MCF 10A (cell line): ENCODE data around the gene HPSE. TPM values are rescaled to one million over a fixed set of nuclear protein-coding genes. Genes with fewer than 3 reads are reported as not detected.
"Not testable (repeated sequence)": the region's sequence is repeated elsewhere in the genome, so short reads cannot be mapped to it uniquely, and the experiment has no call there.

ENCODE experiments used
- BruUV-seq: library from RNA; stranded (reverse); fragments of 400-500 nt; replicated peaks from 2 replicates; lab custom pipeline; 2021; lab: Mats Ljungman, UMichigan
- CTCF ChIA-PET: fragments of 300-600 bp; sonication (Branson Sonifier 250); formaldehyde crosslinking; extraction: SDS; loops from one replicate; lab custom pipeline; 2021; ENCODE audit warnings: antibody characterized with exemption, inconsistent platforms; lab: Yijun Ruan, JAX
- POLR2A ChIA-PET: fragments of 300-600, 350-650 bp; sonication (Branson Sonifier 250); formaldehyde crosslinking; extraction: SDS; loops from one replicate; lab custom pipeline; 2020; ENCODE audit warnings: antibody characterized with exemption, inconsistent platforms; lab: Yijun Ruan, JAX
- DNase-seq: peaks from one replicate; pipeline ENCODE4 v3.0.0-alpha.2; 2018; ENCODE audit not compliant: unreplicated experiment
- H3K27ac Mint-ChIP-seq: one replicate; pipeline ENCODE4 v1.8.0; 2022; ENCODE audit warnings: mild to moderate bottlenecking, low read depth, mixed read lengths; ENCODE audit not compliant: unreplicated experiment
- H3K27me3 Mint-ChIP-seq: one replicate; pipeline ENCODE4 v1.8.0; 2022; ENCODE audit warnings: mixed read lengths; ENCODE audit not compliant: insufficient read depth, unreplicated experiment
- H3K36me3 Mint-ChIP-seq: one replicate; pipeline ENCODE4 v1.8.0; 2022; ENCODE audit warnings: mild to moderate bottlenecking, moderate library complexity, mixed read lengths; ENCODE audit not compliant: insufficient read depth, unreplicated experiment
- H3K4me1 Mint-ChIP-seq: one replicate; pipeline ENCODE4 v1.8.0; 2022; ENCODE audit warnings: mixed read lengths; ENCODE audit not compliant: insufficient read depth, unreplicated experiment
- H3K4me3 Mint-ChIP-seq: one replicate; pipeline ENCODE4 v1.8.0; 2022; ENCODE audit warnings: mild to moderate bottlenecking, moderate library complexity, mixed read lengths; ENCODE audit not compliant: unreplicated experiment
- H3K9me3 Mint-ChIP-seq: one replicate; pipeline ENCODE4 v1.8.0; 2022; ENCODE audit warnings: mixed read lengths; ENCODE audit not compliant: unreplicated experiment
- CTCF ChIP-seq: fragments of 200-600 bp; IDR thresholded peaks from one replicate; pipeline ENCODE4 v1.8.0; 2022; ENCODE audit warnings: antibody characterized with exemption, mild to moderate bottlenecking; ENCODE audit not compliant: unreplicated experiment
- intact Hi-C: fragments of 100-400 bp; cut with micrococcal nuclease; formaldehyde crosslinking; loops from 2 replicates; pipeline ENCODE4 v1.14.1; 2022
- total RNA-seq: library from RNA; stranded (reverse); gene quantifications from 2 replicates; pipeline ENCODE4 v1.2.3, GENCODE V29; 2022

HPSE gene
- total RNA-seq, 1 experiment from 2014 or later = 5.5 TPM

- POLR2A ChIA-PET = interaction anchor here (0.6 to 2.6 kb wide), 4 partner anchors 207 to 381 kb away, joined by 3 to 12 read pairs (median 6); partner anchors contain the start of genes COPS4 and THAP9
- peak; percentile 75 for DNase-seq
- no TSS peak for BruUV-seq
- H3K27ac Mint-ChIP-seq = peak overlapping the region; percentile 3
- no peaks in the 10 kb centered on the region for H3K9me3 Mint-ChIP-seq
- H3K4me1 Mint-ChIP-seq = peaks cover 24% of the 10 kb centered on the region
- peak; percentile 50 for TF ChIP-seq CTCF
- CTCF ChIA-PET = interaction anchor here (0.6 to 5.6 kb wide), 14 partner anchors 8 to 430 kb away, joined by 3 to 85 read pairs (median 4); partner anchors contain the start of gene COPS4
- H3K27me3 Mint-ChIP-seq = no peaks in the 10 kb centered on the region
- no peaks in the 10 kb centered on the region for H3K36me3 Mint-ChIP-seq
- intact Hi-C loops = loop anchor here (1.0 to 10.0 kb wide), 5 partner anchors 21 to 817 kb away; partner anchors contain the start of gene THAP9
- H3K4me3 Mint-ChIP-seq = peak overlapping the region; percentile 22
Observed at GRCh38 chr4:83282049-83282535, 52.6 kb downstream of the HPSE start.

DNA sequence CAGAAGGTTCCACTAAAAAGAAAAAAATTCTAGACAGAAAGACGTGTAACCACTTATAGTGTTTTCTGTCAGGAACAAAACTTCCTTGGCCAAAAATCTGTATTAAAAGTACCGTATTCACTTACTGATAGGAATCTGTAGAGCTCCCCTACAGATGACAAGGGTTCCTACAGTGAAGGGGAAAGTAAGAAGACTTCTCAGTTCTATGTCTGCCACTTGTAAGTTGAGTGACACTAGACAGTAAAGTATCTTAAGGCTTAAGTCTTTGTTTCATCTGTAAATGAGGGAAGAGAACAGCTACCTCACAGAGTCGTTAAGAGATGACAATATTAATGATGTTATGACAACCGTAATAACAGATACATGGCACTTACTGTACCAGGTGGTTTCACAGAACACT is 53.3 kb downstream of the HPSE start:
- BruUV-seq = no TSS peak
- H3K27me3 Mint-ChIP-seq = no peaks in the 10 kb centered on the region
- no peak for DNase-seq
- POLR2A ChIA-PET = interaction anchor here (0.6 to 2.6 kb wide), 11 partner anchors 11 to 333 kb away, joined by 3 to 12 read pairs (median 3); partner anchors contain the start of gene COPS4
- CTCF ChIA-PET = interaction anchor here (0.5 to 5.6 kb wide), 29 partner anchors 10 to 685 kb away, joined by 3 to 85 read pairs (median 4); partner anchors contain the start of genes COPS4, HELQ and HPSE
- no peaks in the 10 kb centered on the region for H3K9me3 Mint-ChIP-seq
- H3K4me1 Mint-ChIP-seq = peaks cover 24% of the 10 kb centered on the region
- intact Hi-C loops = loop anchor here (5.0 to 10.0 kb wide), 2 partner anchors 379 to 817 kb away; partner anchors contain the start of gene THAP9
- no peak overlapping the region for H3K4me3 Mint-ChIP-seq
- peaks cover 5% of the 10 kb centered on the region for H3K36me3 Mint-ChIP-seq
- H3K27ac Mint-ChIP-seq = peak overlapping the region; percentile 3
- no peak for TF ChIP-seq CTCF

DNA sequence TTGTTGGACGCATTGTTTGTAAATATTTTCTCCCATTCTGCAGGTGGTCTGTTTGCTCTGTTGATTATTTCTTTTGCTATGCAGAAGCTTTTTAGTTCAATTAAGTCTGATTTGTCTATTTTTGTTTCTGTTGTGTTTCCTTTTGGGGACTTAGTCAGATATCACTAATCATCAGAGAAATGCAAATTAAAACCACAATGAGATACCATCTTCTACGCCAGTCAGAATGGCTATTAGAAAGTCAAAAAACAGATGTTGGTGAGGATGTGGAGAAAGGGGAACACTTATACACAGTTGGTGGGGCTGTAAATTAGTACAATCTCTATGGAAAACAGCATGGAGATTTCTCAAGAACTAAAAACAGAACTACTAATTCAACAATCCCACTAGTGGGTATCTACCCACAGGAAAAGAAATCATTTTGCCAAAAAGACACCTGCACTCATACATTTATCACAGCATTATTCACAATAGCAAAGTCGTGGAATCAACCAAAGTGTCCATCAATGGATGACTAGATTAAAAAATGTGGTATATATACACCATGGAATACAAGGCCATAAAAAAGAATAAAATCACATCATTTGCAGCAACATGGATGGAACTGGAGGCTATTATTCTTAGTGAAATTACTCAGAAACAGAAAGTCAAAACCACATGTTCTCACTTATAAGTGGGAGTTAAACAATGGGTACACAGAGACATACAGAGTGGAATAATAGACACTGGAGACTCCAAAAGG is 58.2 kb downstream of the HPSE start:
- Mint-ChIP-seq H3K36me3 (peaks cover 25% of the 10 kb centered on the region), H3K4me1 (peaks cover 8% of the 10 kb centered on the region), H3K9me3 (no peaks in the 10 kb centered on the region), H3K4me3 (no peak overlapping the region), H3K27me3 (no peaks in the 10 kb centered on the region), H3K27ac (peak overlapping the region; percentile 32)
- no TSS peak for BruUV-seq
- CTCF ChIA-PET = interaction anchor here (0.5 to 1.1 kb wide), 3 partner anchors 8 to 203 kb away, joined by 3 to 4 read pairs (median 3); partner anchors contain the start of gene COQ2
- intact Hi-C loops = no loop called here
- POLR2A ChIA-PET = no interaction called here
- no peak for DNase-seq
- TF ChIP-seq CTCF = no peak

GRCh38 chr4:83273926-83274325 is 60.7 kb downstream of the HPSE start:
- H3K27ac Mint-ChIP-seq, H3K4me1 Mint-ChIP-seq, H3K9me3 Mint-ChIP-seq, H3K27me3 Mint-ChIP-seq, BruUV-seq, intact Hi-C loops, H3K4me3 Mint-ChIP-seq, DNase-seq: not testable (repeated sequence)
- H3K36me3 Mint-ChIP-seq = peaks cover 28% of the 10 kb centered on the region
- ChIA-PET CTCF (interaction anchor here (0.6 to 1.4 kb wide), 5 partner anchors 9 to 200 kb away, joined by 3 to 12 read pairs (median 6); no protein-coding TSS in a partner anchor), POLR2A (interaction anchor here (1.1 kb wide), 1 partner anchor 11 kb away, joined by 5 read pairs; the partner anchor contains the start of gene COQ2)
